ENCODE data around the gene LRRC53.

LRRC53 gene

DNA sequence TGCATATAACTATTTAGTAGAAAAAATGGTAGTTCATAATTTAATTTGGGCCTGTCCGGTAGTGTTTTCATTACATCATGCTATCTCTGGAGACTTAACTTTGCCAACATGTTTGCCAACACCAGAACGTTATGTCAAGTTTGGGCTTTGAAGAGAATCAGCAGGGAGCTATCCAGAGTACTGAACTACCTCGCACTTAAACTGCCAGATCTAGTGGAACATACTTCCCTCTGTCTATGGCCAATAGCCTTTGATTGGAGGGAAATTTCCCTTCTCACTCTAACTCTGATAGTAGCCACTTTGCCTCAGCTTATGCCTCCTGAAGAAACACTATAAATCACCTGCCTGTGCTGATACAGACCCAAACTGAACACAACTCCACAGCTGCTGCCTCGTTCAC, 10.0 kb downstream of the LRRC53 start:
- no peak for DNase-seq

DNA sequence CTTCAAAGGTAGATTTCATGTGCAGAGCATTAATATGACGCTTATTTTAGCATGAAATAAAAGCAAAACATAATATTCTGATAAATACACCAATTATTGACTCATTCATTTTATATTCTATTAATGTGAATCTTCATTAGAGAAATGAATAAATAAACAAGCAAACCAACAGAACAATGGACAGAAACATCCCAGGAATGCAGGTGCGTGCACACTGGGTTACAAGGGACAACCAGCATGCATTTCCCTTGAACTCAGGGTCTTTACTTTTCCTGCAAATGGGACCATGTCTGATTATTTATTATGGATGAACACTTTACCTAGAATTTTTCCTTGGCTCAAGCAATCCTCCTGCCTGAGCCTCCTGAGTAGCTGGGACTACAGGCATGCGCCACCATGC, 13.5 kb downstream of the LRRC53 start:
- DNase-seq, result no peak

DNA sequence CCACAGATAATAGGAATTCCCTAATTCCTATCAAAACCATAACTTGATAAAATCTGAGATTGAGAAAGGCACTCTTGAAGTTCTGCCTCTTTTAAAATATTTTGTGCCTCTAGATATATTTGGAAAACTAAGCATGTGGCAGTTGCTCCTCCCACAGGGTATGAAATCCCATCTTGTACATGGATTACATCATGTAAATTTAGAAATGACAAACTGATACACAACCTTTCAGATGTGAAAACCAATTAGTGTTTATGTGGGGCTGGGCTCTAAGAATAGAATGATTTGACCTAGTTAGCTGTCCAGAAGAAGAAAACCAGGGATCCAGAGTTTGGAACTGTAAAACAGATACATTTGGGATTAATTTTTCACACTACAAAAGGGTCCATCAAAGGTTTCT, 15.7 kb downstream of the LRRC53 start:
- no peak for DNase-seq

DNA sequence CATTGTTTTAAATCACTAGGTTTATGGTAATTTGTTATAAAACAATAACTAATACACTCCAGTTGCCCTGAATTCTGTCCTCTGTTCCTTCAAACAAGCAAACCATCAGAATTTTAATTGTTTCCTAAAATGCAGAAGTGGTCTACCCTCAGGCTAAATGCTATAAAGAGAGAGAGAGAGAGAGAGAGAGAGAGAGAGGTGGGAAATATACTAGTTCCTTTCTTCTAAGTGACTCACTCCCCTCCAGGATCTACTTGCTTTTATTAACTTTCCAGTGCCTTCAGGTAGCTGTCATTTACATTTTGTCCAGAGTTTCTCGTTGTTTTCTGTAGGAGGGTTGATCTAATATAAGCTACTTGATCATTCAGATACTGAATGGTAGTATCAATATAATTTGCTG, 26.4 kb downstream of the LRRC53 start:
- DNase-seq, result no peak

DNA sequence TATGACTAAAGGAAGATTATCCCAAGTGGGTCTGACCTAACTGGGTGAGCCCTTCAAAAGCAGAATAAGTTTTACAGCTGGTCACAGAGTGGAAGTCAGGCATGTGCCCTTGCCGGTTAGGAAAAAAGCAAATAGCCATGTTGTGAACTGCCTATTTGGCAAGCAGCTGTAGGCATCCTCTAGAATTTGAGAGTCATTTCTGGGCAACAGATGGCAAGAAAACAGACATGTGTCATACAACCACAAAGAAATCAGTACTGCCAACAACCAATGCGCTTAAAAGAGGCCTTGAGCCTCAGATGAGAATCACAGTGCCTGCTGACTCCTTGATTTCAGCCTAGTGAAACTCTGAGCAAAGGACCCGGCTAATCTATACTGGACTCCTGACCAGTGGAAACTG, 26.8 kb downstream of the LRRC53 start:
- DNase-seq, result no peak

DNA sequence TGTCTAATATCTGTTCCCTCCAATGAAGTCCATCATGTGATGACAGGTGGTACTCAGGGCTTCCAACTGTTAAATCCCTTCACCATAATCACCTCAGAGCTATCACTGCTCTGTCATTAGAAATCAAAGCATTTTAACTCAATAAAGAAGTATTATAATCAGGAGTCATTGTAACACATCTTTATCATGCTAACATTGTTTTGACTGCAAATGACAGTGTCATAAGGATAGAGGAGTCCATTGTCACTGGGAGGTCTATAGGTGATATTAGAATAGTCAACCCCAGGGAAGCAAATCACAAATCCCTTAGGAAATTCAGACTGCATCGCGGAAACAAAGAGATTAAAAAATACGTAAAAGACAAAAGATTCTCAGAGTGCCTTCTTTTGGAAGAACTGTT, 30.8 kb downstream of the LRRC53 start:
- no peak for DNase-seq

DNA sequence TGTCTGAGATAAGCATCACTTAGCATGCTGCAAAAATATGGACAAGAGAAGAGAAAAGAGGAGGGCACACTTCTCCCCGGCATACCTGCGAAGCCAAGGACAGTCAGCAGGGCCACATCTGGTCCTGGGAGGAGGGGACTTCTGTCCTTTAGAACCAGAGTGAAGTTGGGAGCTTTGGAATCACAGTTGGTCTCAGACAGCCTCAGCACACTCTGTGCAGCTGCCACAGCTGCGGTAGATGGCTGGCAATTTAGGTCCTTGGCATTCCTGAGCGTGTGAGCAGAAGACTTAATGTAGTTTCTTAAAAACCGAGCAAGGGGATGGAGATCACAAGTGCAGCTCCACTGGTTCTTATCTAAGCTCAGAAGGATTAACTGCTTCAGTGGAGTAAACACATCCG, 32.3 kb downstream of the LRRC53 start:
- no peak for DNase-seq

DNA sequence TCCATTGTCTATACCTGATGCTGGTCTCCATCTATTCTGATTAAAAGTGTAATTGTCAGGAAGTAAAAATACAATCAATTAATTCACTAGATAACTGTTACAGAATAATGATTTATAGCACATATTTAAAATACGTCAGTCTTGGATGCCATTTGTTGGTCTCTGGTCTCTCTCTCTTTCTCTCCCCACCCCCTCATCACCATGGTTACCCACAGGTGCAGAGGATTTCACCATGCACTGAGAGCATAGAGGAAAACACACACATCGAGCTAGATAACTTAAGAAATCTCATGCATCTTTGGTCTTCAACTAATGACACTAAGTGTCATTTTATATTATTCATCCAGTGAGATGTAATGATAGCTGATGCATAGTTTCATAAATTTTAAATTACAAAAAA, 33.4 kb downstream of the LRRC53 start:
- no peak for DNase-seq

DNA sequence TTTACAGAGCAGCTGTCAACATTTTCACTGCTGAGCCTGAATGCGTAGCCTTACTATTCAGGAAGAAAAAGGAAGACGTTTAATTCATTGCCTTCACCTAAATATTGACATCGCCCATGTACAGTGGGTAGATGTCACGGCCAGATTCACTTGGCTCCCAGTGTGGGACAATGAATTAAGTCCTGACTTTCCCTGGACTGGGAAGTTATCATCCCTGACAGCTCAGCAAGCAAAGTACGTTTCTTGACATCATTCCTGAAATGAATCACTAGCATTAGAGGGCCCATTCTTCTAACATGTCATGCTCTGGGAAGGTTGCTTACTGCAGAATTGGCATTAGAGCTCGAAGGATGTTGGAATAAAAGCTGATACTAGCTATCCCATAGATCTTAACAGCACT, 37.8 kb downstream of the LRRC53 start:
- DNase-seq, result no peak

DNA sequence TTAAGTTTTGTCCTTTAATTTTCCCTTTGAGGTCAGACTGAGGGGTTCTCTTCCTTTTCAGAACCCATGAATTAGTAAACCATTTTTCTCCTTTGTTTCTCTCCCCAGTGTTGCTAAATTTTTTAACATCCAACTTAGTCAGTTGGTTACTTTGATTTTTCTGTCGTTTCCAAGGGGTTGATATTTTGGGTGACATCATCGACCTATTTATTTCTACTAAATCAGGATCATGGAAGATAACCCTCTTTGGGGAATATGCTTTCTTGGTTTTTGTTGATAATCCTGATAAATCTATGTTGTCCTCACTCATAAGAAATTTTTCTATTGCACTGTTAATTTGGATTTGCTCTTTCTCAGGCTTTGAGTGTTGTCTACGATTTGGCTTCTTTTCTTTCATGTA, 40.9 kb downstream of the LRRC53 start:
- DNase-seq, result no peak

DNA sequence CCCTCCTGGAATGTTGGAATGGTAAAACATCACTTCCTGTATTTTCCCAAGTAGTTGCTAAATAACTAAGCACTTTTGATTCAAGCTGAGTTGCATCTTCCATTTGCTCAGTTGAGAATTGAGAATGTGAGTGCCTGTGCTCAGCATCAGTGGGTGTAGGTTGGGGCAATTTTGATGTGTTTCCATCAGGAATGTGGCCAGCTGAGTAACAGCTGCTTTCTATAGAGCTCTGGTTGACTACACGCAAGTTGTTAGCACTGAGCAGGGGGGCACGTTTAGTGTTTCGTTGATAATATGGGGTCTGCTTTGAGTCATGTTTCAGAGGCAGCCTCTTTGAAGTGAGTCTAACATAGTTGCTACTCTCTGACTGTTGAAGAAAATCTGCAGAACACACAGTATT, 41.5 kb downstream of the LRRC53 start:
- no peak for DNase-seq

DNA sequence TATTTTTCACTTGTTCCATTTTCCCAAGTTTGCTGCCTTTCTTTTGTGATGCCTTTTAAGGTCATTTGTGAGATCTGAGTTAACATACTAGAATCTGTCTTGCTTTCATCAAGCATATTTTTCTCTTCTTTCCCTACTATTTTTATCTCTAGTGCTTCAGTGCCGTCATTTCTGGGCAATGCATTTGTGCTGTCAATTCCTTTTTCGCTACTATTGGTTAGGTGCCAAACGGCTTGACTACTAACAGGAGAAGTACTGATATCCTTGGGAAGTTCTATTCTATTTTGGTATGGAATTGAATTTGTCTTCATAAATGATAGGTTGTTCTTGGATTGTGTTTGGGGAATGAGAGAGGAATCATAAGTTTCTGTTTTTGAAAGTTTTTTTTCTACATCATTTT, 42.2 kb downstream of the LRRC53 start:
- no peak for DNase-seq

DNA sequence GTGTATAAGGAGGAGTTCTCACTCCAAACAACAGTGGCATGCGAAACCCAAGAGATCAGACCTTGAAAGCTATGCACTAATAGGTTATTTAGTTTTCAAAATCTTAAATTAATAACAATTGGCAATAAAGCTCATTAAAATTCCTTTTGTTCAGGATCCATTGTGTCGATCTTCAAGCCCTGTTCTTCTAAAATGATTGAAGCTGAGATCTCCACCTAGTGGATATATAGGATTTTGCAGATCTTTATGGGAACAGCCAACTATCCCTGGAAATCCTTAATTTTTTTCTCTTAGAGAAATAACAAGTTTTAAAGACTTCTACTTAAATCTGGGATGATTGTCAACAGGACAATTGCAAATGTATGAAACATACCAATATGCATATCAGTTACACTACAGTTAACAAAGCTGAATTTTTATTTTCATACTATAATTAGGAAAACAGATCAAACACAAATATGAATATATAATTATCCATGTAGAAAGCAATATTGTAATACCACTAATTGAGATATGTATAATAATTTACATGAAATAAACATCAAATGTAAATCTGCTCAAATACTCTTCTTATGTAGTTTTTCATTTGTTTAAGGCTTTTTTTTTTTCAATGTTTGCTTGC, 43.3 kb downstream of the LRRC53 start:
- DNase-seq, result no peak

DNA sequence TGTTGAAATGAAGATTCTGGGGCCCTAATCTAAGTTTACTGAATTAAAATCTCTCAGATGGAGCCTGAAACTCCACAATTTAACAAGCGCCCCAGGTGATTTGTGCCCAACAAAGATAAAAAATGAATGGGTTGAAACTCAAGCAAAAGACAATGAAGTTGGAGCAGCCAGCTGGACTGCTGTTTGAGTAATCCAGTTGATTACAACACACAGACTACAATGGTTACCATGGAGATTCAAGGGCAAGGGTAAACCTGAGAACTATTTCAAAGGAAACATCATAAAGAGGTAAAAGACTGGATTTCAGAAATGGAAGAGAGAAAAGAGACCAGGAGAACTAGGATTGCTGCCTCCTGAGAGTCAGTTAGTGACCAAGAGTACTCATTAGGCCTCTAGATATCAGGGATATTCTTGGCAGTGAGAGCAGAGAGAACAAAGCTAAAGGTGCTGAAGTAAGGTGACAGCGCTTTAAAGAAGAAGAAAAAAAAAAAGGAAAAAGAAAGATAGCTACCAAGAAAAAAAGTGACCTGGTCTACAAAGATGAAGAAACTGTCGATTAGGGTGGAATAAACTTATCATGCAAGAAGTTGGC, 44.5 kb downstream of the LRRC53 start:
- DNase-seq, result no peak

DNA sequence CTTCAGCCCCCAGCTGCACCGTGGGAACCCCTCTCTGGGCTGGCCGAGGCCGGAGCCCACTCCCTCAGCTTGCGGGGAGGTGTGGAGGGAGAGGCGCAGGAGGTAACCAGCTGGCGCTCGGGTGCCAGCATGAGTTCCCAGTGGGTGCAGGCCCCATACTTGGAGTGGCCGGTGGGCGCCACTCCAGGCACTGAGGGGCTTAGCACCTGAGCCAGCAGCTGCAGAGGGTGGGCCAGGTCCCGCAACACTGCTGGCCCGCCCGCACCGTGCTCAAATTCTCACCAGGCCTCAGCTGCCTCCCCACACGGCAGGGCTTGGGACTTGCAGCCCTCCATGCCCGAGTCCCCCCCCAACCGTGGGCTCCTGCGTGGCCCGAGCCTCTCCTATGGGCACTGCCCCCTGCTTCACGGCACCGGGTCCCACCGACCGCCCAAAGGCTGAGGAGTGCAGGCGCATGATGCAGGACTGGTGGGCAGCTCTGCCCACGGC, 47.2 kb downstream of the LRRC53 start:
- no peak for DNase-seq

DNA sequence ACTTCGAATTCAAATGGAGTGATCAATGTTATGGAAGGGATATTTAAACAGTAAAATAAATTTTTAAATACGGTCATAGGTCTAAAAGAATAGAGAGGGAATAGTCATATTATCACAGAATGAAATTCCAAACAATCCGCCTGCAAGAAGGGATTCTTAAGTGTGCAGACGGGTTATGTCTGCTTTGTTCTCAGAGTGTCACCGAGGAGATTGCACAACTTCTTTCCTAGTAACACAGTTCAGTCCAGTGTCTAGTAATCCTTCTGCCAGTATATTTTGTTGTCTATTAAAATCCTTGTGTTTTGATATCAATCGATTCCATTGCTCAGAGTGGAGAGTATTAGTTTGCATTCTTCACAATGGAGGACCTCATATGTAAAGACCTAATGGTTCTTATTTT, 48.4 kb downstream of the LRRC53 start:
- no peak for DNase-seq

DNA sequence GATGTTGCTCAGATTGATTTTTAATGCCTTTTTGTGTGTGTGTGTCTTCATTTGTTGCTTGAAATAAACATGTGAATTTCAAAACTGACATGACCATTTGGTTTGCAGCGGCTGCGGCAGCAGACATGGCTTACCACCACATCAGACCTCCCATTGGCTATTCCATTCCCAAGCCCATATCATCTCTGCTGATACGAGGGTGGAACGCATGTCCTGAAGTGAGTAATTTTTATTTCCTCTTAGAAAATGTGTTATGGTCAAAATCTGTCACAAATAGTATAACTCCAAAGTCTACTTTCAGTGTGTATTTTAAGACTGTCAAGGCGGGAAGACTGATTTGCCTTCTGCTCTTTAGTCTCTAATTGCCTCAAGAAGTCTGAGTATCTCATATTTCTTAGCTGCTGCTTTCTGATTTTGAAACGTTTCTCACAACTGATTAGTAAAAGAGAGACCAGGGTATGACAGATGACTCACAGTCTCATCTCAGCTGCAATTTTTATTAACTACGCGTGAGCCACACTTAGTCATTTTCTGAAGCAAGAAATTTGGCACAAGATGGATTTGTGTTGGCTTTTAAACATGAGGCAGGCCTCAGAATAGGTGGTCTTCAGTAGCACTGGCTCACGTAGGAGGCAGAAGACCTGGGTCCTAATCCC, 49.0 kb downstream of the LRRC53 start:
- DNase-seq, result no peak

DNA sequence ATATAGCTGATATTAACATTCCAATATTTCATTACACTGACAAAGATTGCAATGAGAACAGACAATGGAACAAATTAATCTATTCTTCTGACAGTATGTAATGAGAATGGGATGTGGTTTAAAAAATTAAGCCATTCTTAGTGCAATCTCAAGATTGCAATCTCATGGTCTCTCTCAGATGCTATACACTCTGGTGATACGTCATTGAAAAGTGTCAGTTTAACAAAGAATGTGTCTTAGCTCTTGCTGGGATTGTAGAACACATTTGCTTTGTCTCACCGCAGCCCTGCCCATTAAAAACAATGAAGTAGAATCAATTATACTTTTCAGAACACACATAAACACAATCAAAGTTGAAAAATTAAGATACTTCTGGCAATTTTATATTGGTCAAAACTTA, 55.2 kb downstream of the LRRC53 start:
- no peak for DNase-seq

DNA sequence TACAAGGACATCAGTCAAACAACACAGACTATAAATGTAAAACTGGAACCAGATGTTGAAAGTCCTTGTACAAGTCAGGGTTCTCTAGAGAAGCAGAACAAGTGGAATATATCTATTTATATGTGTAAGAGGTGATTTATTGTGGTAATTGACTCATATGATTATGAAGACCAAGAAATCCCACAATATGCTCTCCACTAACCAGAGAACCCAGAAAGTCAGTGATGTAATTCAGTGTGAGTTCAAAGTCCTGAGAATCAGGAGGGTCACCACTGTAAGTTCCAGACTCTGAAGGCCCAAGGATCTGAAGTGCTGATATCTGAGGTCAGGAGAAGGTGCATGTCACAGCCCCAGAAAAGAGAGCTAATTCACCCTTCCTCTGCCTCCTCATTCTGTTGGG, 57.0 kb downstream of the LRRC53 start:
- no peak for DNase-seq

DNA sequence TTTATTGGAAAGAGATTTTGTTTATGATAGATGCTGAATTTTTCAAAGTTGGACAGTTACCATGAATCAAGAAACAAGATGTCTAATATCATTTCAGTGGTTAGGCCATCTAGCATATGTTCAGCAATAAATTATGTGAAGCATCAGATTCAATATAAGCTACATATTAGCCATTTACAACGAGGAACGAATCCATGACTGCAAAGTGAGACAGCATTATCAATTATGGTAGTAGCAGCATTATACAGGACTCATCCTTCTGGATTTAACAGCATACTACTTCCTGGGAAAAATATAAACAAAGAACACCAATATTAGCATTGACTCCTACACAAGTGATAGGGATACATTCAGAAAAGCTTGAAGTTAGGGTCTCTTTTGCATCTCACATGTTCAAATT, 59.1 kb downstream of the LRRC53 start:
- DNase-seq, result no peak

DNA sequence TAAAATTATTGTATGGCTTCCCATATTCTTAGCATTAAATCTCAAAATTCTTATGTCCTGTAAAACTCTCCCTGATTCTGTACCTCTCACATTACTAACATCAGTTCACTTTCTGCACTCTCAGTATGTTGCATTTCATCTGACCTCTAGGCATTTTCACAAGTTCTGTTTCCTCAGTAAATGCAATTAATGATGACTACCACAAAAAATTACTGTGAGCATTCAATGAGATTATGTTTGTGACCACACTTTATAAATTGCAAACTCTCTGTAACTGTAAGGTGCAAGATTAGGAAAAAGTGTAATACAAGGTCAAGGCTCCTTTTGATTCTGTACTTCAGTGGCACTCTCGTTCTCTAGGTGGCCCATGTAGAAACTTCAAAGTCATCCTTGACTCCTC, 60.4 kb downstream of the LRRC53 start:
- DNase-seq, result no peak

DNA sequence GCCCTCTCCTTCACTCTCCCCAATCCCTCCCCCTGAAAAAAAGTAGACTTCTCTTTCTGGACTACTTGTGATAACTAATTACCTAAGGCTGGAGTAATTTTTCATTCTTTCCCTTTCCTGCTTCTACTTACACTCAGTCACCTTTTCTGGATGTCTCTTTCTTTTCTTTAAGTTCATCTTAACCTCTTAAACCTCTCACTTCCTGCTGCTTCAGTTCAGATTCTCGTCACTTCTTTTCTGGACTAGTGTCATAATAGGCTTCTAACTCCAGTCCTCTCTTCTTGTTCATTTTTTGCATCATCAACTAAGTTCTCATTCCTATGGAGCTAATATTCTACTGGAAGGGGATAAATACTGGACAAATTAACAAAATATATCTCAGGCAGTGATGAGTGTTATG, 75.4 kb downstream of the LRRC53 start:
- no peak for DNase-seq

DNA sequence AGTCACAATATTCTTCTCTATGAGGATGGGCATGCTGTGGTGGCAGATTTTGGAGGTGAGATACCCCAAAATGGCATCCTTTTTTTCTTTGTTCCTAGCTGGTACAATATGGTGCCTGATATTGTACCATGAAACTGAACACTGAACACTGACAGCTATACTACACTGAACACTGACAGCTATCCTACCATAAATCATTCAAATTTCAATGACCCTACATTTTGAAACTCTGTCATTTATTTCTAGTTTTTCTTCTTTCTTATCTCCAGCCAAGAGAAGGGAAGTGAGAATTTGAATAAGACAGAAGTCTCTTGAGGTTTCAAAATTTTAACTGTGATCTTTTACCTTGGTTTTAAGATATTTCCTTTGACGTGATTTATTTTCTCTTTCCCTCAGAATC, 76.3 kb downstream of the LRRC53 start:
- DNase-seq, result no peak

DNA sequence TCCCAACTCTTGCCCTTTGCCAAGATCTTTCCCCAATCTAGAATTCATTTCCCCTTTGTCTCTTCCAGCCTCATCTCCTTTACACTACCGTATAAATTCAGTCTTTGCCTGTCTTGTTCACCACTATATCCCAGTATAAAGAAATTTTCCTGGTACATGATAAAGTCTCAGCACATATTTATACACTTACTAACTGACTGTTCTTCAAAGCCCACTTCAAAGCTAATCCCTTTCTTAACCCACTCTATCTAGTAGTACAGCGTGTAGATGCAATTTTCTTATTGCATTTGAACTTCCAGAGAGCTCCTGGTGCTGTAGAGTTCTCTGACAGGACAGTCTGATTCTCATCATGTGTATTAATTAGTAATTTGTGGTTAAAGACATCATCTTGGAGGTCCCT, 78.1 kb downstream of the LRRC53 start:
- no peak for DNase-seq

DNA sequence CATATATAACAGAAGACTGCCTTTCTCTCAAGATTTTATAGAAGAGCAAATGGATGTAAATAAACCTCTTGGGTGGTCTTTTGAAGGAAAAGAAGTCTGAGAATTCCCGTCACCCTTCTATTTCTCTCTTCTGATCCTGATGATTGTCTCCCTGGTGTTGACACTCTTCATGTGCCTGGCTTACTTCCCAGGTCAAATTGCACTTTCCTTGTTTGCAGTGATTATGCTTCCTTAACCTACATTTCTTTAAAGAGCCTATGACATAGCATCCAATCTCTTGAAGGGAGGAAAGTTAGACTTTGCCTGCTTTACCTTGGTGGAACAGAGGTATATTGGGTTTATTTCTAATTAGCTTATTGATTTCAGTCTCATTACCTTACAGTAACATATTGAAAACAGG, 80.1 kb downstream of the LRRC53 start:
- DNase-seq, result no peak
